Stimulated activated CD8-positive, alpha-beta memory T cell treated with anti-CD3 and anti-CD28 coated beads, Interleukin-4, amount 100 ng/mL, for 24 hours (primary cell): Measurements from ENCODE around the gene CPSF3.

Experiments
- DNase-seq: peaks from one replicate; pipeline ENCODE4 v3.0.0-alpha.2; 2020; ENCODE audit warnings: low read depth

CPSF3 gene

DNA sequence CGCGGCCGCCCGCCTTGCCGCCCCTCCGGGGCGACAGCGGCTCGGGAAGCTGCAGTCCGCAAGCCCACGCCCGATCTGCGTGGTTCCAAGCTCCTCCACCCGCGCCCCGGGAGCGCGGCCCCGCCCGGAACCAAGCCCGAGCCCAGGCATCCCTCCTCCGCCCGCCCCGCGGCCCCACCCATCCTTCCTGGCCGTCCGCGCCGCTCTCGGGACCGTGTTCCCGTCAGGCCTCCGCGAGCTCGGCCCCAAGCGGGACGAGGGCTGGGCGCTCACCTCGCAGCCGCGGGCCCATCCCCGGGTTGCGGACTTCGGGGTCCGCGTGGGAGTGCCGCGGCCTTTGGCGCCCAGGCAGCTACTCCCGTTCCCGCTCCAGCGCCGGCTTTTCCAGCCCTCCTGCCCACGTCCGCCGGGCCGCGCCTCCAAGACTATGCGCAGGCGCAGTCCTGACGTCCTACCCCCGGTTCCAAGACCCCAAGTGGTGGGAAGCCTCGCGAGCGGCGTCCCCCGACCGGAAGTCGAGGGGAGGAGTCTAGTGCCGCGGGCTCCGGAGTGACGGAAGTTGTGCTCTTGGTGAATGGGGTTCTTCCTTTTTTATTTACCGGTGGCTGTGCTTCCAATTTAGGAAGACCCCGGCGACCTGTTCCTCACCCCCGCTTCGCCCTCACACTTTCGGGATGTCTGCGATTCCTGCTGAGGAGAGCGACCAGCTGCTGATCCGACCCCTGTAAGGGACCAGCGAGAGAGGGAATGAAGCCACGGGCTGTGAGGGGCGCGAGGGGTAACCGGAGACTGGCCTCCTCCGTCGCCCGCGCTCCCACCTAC lies at the start of gene CPSF3, which contains the start of gene ITGB1BP1:
CPSF3 (plus strand) TSS at position 555 of the 822 bp plus-strand sequence; CDS start at position 675, 120 bp downstream.
ITGB1BP1 (minus strand) TSS at position 429 of the 822 bp plus-strand sequence. CDS start 4,831 bp downstream, outside the sequence.
- peak; percentile 97 for DNase-seq

DNA sequence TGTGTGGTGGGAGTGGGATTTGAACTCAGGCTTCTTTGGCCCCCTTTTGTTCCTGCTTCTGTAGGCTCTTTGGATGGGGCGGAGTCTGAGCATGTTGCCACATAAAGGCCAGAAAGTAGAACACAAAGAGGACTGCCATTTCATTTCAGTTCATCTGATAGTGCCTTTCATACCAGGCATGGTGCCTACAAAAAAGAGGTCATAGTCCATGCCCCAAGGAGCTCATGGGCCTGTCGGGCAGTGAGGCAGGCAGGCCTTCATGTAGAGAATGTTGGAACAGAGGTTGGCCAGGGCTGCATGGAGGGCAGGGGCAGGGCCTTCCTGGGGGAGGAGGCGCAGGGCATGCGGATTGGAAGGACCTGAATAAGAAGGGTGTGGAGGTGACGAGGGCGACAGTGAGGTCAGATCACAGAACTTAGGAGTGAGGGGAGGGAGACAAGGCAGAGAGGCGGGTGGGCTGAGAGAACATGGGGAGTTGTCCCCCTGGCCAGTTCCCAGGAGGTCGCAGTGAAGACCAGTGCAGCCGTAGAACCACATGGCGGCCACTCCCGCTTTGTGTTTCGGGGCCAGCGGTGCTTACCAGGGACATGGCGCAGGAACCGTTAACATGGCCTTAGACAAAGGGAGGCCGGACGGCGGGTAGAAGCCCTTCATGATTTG lies 49.3 kb upstream of the CPSF3 start:
- no peak for DNase-seq

DNA sequence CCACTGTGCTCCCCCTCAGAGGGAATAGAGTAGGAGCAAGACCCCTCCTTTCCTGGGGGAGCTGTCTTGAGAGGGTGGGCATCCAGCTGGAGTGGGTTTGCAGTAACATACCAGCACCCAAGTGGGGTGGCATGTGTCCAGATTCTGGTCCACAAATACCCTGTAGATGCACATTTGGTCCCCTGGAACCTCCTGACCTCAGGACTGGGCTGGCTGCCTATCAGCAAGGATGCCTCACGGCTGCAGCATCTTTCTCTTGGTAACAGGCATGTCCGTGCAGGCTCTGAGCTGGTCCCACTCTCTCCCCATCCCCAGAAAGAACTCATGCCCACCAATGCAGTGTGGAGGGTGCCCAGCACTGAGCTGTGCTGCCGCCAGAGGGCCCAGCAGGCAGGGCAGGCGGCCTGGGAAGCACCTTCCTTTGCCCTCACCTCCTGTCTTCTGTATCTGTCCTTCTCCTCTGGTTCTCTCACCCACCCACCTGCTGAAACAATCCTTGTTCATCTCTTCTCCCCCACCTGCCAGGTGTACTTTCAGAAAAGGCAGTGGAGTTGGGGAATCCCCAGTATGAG lies 47.5 kb upstream of the CPSF3 start:
- DNase-seq, result no peak

DNA sequence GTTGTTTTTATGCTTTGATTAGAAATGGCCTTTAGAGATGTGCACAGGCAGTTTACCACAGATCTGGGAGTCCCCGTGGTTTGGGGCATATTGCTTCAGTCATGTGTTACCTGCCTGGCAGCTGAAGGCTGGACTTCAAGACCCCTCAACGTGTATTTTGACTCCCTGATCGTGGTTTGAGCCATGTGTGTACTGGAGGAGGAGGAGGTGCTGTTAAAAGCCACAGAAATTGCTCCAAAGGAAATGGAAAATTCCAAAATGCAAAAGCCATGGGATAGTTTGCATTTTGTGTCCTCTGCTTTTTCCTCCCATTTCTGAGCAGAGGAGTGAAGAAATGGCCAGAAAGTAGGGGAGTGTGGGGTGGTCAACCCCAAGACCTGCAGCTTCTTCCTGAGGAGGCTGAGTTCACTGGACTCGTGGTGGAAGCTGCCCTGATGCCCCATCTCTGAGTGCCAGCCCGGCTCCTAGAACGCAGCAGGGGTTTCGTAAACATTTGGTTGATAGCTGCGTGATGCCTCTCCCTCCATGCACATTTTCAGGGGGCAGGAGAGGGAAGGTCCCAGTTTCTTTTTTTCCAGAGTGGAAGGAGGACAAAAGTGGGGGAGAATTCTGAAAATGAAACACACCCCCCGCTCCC lies 45.9 kb upstream of the CPSF3 start:
- DNase-seq, result no peak

DNA sequence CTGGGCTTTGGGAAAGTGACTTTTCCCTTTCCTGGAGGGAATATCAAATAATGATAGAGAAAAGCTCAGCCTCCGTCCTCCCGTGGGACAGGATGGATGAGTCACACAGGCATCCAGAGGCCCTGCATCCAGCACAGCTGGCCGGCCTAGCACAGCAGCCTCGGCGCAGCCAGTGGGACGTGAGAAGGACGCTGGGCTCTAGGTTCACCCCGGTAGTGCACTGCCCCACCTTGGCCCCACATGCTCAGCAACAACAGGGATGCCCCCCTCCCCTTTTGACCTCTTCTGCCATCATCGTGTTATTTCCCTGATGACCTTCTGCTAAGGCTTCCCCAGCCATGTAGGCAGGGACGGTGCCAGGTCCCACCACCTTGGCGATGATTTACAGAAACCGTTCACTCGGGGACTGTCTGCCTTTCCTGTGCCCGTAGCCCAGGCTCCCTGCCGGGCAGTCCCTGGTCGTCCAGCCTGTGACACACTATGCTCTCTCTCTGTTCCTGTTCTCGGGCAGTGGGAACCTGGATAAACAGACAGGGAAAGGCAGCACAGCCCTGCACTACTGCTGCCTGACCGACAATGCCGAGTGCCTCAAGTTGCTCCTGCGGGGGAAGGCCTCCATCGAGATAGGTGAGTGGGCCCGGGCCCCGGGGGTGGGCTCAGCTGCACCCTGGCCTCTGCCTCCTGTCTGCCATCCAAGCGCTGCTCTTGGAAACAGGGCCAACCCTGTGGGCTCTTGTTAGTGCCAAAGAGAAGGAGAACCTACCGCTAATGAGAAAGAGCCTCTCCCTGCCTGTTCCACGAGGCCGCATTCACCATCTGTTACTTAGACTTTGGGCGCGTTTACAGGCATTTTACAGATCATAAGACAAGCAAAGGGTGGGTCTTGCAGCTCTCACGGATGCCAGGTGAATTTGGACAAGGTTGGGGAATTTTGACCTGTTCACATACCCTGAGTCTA lies 44.7 kb upstream of the CPSF3 start:
- no peak for DNase-seq

DNA sequence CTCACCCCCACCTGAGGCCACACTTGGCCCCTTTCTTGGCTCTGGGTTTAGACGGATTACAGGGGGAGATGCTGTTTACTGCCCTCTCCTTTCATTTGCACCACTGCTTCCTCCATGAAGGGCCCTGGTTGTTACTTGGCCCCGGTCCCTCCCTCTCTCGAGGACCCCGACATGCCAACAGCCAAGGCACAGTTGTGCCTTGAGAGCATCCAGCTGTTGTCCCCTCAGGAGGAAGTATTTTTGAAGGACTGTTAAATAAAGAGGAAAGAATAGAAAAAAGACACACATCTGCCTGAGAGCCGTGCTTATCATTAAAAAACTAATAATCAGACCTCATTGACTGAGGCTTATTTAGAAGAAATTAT lies 44.1 kb upstream of the CPSF3 start:
- no peak for DNase-seq

DNA sequence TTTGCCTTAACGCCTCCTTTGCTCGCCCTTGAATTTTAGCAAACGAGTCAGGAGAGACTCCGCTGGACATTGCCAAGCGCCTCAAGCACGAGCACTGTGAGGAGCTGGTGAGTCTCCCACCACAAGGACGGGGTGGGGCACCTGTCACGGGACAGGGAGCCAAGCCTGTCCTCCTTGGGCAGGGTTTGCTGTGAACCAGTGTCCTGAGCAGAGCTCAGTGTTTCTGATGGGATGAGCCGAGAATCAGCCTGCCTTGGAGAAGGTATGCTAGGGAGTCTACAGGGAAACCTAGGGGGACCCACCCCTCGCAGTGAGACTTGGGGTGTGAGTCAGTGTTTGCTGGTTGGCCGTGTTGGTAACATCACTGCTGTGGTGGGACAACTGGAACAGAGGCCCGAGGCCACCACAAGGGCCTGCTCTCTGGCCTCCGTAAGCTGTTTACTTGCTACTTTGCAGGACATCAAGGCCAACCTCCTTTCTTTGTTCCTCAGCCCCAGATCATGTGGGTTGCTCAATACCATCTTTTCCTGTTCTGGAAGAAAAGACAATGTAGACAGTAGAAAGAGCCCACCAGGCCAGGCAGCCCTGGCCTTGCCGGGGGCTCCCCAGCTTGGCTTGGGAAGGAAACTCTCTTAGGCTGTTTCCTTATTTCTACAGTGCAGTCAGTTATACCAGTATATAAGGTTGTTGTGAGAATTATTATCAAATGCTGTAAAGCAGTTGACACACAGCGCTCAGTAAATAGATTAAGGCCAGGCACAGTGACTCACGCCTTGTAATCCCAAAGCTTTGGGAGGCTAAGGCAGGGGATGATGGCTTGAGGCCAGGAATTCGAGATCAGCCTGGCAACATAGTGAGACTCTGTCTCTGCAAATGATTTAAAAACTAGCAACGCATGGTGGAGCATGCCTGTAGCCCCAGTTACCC lies 42.5 kb upstream of the CPSF3 start:
- no peak for DNase-seq

DNA sequence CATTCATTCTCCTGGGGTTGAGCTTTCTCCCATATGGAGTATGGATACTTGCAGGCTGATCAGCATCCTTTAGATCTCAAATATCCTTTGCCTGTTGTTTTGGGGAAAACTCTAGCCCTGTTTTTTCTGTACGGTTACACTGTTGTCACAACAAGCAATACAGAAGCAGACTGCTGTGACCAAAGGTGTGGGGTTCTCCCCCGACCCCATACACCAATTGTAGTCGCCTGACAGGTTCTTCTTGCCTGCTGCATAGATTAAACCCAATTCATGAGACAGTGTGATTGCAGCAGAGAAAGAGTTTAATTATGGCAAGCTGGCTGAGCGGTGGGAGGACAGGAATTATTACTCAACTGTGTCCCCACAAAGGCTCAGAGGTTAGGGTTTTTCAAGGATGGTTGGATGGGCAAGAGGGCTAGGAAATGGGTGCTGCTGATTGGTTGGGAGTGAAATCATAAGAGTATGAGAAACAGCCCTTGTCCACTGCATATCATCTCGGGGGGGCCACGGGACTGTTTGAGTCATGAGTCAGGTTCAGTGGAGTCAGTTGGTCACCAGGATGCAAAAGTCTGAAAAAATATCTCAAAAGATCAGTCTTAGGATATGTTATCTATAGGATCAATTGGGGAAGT lies 40.7 kb upstream of the CPSF3 start:
- no peak for DNase-seq

DNA sequence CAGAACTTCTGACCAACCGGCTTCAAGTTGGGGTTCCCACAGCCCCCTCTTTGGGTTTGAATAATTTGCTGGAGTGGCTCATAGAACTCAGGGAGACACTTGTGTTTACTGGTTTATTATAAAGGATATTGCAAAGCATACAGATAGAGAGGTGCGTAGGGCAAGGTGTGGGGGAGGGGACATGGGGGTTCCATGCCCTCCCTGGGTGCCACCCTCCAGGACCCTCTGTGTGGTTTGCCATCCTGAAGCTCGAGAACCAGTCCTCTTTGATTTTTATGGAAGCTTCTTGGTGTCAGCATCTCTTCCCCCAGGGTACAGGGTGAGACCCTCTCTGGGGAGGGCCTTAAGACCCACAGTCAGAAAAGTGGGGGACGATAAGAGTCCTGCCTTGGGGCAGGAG lies 38.9 kb upstream of the CPSF3 start:
- no peak for DNase-seq

DNA sequence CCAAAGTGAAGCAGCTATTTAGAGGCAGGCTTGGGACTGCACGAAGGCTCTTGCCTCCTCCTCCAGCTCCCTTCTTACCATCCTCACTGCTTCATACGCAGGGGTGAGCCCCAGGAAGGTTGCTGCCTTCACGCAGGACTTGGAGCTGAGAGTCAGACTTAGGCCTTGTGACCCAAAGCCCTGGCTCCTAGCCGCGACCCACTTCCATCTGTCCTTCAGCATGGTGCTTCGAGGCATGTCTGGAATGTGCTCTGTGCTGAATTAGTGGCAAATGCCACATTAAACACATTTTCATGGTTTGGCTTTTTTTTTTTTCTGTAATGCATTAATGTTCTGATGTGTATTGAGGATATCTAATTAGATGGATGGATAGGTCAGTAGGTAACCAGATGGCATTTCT lies 37.6 kb upstream of the CPSF3 start:
- DNase-seq, result no peak

DNA sequence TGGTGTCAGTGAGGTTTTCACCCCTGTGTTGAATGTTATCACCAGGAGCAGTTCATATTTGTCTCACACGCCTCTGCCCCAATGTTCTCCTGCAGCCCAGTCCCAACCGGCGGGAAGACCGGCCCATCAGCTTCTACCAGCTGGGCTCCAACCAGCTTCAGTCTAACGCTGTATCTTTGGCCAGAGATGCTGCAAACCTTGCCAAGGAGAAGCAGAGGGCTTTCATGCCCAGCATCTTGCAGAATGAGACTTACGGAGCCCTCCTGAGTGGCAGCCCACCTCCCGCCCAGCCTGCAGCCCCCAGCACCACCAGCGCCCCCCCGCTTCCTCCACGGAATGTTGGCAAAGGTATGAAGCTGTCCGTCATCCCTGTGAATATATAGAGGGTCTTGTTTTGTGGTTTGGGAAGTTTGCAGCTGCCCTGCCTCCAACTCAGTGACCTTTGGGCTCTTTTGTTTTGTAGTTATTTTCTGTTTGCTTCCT lies 35.2 kb upstream of the CPSF3 start:
- DNase-seq, result no peak

DNA sequence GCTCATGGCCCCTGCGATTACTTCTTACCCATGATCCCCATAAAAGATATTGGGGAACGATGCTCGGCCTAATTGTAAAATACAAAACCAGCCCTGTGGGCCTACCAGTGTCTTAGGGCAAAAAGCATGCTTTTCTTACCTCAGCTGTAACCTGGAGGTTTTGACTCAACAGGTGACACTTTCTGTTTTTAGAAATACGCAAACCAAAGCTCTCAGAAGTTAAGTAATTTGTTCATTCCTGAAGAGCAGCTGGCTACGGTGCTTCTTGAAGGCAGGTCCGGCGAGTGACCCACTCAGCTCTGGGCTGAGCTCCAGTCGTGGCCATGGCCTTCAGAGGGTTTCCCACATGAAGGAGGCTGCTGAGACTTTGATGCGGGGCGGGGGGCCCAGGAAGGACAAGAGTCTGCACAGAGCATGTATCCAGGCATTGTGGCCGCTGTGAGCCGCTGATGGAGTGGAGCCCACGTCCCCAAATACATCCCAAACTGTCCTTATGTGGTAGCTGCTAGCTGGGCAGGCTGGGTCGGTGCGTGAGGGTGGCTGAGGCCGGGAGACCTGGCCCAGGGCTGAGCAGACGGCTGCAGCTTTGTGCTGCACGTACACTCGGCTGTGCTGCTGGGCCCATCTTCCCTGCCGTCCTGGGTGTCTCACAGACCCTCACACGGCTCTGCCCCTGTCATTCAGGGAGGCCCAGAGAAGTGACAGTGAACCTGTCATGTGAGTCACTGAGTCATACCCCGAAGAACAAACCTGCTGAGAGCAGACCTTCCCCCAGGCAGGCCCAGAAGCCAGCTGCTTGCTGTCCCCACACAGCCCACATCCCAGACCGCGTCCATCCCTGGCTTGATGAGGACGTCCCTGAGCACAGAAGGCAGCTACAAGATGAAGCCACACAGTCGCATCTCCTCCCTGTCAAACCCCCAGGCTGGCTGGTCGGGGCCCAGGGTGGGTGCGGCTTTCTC lies 34.2 kb upstream of the CPSF3 start:
- no peak for DNase-seq

DNA sequence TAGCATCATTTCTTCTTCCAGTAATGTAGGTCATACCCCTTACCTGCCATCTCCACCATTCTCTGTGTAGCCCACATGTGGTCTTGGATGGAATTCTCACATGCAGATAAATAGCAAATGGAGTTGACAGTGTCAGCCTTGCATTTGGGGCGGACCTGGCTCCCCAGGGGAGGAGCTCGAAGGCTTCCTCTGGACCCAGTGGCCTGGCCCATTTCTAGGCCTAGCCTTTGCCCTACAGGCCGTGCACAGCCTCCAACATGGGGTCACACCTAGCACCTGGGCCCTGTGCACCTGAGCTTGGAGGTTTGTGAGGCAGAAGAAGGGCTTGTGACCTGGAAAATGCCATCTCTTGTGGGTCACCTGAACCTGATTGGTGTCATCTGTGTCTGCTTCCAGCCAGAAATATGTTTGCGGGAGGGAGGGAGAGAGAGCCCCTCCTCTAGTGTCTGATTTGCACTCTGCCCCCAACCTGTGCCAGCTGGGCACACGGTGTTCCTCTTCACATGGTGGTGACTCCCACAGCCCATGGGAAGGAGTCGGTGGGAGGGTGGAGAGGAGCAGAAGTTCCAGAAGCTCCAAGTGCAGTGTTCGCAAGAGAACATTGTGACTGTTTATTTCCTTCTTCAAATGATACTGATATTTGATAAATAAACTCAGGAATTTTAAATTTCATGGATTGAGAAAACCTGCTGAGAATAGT lies 33.2 kb upstream of the CPSF3 start:
- DNase-seq, result no peak

DNA sequence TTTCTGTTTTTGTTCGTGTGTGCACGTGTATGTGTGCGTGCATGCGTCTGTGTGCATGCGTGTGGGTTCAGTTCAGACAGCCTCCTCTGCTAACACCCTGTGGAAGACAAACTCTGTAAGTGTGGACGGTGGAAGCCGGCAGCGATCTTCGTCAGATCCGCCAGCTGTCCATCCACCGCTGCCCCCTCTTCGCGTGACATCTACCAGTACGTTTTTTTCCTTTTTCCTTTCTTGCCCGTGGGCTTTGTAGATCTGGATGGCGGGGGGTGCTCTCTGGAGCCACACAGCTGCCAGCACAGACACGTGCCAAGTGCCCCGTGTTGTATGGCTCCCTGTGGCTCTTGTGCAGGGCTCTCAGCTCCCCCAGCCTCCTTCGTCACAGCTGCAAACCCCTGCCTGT lies 32.5 kb upstream of the CPSF3 start:
- DNase-seq, result no peak

DNA sequence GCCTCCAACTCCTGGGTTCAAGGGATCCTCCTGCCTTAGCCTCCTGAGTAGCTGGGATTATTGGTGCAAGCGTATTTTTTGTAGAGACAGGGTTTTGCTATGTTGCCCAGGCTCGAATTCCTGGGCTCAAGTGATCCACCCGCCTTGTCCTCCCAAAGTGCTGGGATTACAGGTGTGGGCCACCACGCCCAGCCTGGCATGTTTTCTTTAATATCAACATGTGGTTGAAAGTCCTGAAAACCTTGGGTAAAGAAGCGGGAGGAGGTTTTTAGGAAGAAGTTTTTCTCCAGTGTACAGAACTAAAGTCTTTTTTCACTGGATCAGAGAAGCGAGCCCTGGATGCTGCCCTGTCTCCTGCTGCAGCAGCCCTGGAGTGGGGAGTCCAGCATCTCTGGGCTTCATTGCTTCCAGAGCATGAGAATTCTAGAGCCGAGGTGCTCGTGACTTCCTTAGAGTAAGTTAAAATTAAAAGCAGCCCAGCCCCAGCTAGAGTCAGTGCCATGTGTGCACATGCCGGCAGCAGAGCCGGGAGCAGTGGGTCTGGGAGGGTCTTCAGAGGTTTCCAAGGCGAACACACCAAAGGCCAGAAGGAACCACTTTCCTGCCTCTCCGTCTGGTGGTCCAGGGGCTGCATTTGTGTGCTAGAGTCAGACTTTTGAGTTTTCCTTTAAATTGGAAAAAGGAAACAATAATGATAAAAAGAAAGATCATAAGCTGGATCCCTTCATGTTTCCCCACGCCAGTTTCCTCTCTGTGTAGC lies 31.3 kb upstream of the CPSF3 start:
- no peak for DNase-seq

DNA sequence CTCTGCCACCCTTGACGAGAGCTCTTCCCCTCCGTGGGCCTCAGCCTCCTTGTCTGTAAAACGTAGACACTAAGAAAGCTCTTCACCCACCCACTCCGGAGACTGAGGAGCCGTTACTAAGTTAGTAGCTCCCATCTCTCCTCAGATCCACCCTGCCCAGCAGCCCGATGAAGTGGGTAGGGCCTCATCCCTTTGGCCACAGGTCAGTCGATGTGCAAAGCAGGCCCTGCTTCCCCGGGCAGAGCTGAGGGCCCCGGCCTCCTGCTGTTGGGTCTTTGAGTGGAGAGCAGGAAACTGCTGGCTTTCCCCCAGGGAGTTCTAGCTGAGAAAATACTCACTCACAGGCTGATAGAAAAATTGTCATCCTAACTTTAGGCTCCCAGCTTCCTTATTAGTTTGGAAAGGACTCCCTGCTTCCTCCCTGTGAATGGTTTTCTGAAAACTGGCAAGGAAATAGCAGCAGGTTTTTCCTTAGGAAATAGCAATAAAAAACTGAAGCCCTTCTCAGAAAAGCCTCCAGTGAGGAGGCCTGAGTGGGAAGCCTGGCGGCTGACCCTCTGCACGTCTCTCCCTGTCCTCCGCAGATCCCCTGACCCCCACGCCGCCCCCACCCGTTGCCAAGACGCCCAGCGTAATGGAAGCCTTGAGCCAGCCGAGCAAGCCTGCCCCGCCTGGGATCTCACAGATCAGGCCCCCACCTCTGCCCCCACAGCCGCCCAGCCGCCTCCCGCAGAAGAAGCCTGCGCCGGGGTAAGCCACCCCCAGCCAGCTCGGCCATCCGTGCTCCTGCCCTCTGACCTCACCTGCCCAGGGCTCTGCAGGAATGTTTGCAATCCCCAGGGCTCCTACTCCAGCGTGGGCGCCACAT lies 30.3 kb upstream of the CPSF3 start:
- no peak for DNase-seq
